ENCODE data around the gene GTF3C1.

Gene GTF3C1

DNA sequence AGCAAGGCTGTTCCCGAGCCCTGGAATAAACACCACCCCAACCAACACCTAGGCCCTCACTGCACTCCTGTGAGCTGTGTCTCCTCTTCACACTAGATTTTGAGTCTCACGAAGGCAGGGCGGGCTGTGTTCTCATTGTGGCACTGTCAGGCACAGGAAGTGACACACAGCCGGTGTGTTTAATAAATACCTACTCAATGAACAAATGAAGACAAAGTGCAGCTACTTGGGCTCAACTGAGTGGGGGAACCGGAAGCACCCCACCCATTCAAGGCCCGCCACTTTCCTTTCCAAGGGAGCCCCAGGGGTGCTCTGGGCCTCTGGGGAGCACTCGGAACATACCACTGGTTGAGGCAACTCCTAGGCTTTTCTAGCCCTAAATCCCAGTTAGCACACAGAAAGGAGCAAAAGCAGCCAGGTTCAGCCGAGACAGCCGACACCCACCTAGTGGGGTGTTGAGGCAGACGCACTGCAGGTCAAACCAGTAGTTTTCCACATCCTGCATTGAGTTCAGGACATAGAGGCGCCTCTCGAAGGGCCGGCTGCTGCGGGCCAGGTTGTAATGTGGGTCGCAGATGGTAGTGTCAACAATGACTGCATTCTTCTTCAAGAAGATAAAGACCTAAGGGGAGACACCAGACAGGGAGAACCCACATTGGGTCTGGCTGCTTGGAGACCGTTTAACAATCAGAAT, 57.7 kb downstream of the GTF3C1 start:
- no peak overlapping the region for H3K27ac Mint-ChIP-seq
- no peaks in the 10 kb centered on the region for H3K27me3 Mint-ChIP-seq
- H3K9me3 Mint-ChIP-seq: no peaks in the 10 kb centered on the region
- H3K4me1 Mint-ChIP-seq (ENCODE audit: low read depth): no peaks in the 10 kb centered on the region
- H3K4me3 Mint-ChIP-seq: no peak overlapping the region
- H3K36me3 Mint-ChIP-seq (ENCODE audit: low read depth): peaks cover 60% of the 10 kb centered on the region

DNA sequence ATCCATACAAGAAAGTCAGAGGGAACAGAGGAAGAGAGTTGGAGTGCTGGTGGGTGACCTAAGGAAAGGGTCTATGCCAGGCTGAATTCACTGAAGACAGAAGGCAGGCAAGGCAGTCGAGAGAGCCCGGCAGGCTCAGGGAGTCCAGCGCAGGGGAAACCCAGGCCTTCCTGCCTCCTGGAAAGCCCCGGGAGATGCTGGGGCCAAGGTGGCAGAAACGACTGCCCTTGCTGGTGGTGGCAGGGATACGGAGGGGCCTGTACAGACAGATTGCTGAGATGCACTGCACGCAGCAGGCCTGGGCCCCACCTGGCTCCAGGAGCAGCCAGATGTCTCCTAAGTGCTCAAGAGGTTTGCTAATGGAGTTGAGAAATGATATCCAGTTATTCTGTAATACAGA, 59.8 kb downstream of the GTF3C1 start:
- peaks cover 57% of the 10 kb centered on the region for H3K36me3 Mint-ChIP-seq (ENCODE audit: low read depth)
- H3K4me3 Mint-ChIP-seq: no peak overlapping the region
- no peaks in the 10 kb centered on the region for H3K27me3 Mint-ChIP-seq
- H3K27ac Mint-ChIP-seq: no peak overlapping the region
- no peaks in the 10 kb centered on the region for H3K4me1 Mint-ChIP-seq (ENCODE audit: low read depth)
- H3K9me3 Mint-ChIP-seq: no peaks in the 10 kb centered on the region

DNA sequence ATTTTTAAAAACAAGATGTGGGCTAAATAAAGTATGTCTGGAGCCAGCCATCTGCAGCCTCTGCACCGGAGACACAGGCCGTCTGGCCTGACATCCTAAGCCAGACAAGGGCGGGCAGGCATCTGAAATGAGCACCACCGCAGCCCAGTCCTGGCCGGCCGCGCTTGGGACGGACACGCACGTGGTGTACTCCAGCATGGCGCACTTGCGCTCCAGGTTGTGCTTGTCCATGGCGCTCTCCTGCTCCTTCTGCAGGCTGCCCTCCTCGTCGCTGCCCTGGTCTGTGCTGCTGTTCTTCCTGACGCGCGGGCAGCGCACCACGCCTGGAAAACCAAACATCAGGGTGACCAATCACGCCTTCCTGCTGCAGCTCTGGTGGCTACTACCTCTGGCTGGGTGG, 60.3 kb downstream of the GTF3C1 start:
- no peaks in the 10 kb centered on the region for H3K4me1 Mint-ChIP-seq (ENCODE audit: low read depth)
- peaks cover 57% of the 10 kb centered on the region for H3K36me3 Mint-ChIP-seq (ENCODE audit: low read depth)
- H3K27ac Mint-ChIP-seq: no peak overlapping the region
- H3K27me3 Mint-ChIP-seq: no peaks in the 10 kb centered on the region
- H3K9me3 Mint-ChIP-seq: no peaks in the 10 kb centered on the region
- no peak overlapping the region for H3K4me3 Mint-ChIP-seq

DNA sequence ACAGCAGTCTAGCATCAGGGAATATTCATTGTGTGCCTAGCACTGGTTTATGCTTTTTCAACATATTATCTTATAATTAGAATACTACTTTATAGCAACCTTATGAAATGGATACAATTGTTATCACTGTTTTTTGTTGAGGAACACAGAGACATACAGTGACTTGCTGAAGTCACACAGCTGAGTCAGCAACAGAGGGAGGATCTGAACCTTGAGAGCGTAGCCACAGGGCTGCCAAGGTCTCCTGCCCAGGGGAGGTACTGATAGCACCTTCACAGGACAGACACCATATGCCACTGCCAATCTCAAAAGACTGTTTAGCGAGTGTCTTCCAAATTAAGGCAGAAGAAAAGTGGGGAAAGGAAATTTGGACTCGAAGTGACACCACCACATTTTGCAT, 63.0 kb downstream of the GTF3C1 start:
- Mint-ChIP-seq H3K27ac (no peak overlapping the region), H3K36me3 (ENCODE audit: low read depth) (peaks cover 56% of the 10 kb centered on the region), H3K4me3 (no peak overlapping the region), H3K4me1 (ENCODE audit: low read depth) (no peaks in the 10 kb centered on the region), H3K27me3 (no peaks in the 10 kb centered on the region), H3K9me3 (no peaks in the 10 kb centered on the region)

DNA sequence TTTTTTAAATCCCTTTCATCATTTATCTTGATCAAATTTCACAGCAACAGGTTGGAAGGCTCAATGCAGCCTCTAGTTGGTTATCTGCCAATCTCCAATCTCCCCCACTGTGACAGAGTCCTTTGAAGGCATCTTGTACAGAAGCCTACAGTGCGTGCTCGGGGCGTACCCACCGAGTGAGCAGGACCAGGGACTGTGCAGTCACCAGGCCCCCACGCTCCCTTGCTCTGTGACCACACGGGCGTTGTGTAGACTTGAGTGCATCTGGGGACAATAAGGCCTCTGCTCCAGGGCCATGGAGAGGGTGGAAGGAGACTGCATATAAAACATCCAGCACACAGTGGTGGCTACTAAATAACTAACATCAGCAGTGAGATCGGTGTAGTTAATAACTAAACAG, 63.4 kb downstream of the GTF3C1 start:
- H3K4me1 Mint-ChIP-seq (ENCODE audit: low read depth): no peaks in the 10 kb centered on the region
- no peak overlapping the region for H3K4me3 Mint-ChIP-seq
- peaks cover 57% of the 10 kb centered on the region for H3K36me3 Mint-ChIP-seq (ENCODE audit: low read depth)
- H3K27ac Mint-ChIP-seq: no peak overlapping the region
- no peaks in the 10 kb centered on the region for H3K9me3 Mint-ChIP-seq
- no peaks in the 10 kb centered on the region for H3K27me3 Mint-ChIP-seq

DNA sequence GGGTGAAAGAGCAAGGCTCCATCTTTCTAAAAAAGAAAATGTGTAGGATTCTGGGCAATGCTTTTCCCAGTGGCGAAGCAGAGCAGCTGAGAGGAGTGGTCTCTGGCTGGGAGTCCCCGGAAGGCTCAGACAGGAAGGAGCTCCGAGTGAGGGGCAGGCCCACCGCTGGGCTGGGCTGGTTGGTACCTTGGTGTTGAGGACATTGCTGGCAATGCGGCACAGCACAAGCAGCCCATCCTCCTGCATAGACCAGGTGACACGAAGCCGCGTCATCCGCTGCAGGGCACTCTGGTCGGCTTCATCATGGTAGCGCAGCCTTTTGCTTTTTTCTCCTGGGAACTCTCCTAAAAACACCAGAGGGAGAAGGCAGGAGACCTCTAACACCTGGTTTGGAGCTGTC, 63.9 kb downstream of the GTF3C1 start:
- Mint-ChIP-seq H3K4me3 (no peak overlapping the region), H3K9me3 (no peaks in the 10 kb centered on the region), H3K27ac (no peak overlapping the region), H3K4me1 (ENCODE audit: low read depth) (no peaks in the 10 kb centered on the region), H3K36me3 (ENCODE audit: low read depth) (peaks cover 61% of the 10 kb centered on the region), H3K27me3 (no peaks in the 10 kb centered on the region)

DNA sequence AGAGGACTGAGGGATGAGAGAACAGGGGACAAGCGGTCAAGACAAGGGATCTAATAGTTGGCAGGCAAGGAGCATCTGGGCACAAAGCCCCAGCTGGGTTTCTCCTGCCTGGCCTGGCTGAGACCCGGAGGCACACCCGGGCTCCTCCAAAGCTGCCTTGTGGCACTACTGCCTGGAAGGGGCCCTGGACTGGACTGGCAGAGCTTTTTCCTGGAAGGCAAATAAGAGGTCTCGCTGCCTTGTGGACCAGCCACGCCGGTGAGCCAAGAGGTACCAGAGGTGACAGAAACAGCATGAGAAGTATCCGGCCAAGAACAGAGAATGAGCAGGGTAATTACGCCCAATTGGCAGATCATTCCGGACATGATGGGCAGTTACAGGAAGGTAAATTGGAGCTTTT, 64.6 kb downstream of the GTF3C1 start:
- H3K4me3 Mint-ChIP-seq: no peak overlapping the region
- no peaks in the 10 kb centered on the region for H3K27me3 Mint-ChIP-seq
- no peak overlapping the region for H3K27ac Mint-ChIP-seq
- H3K4me1 Mint-ChIP-seq (ENCODE audit: low read depth): no peaks in the 10 kb centered on the region
- H3K9me3 Mint-ChIP-seq: no peaks in the 10 kb centered on the region
- H3K36me3 Mint-ChIP-seq (ENCODE audit: low read depth): peaks cover 68% of the 10 kb centered on the region

DNA sequence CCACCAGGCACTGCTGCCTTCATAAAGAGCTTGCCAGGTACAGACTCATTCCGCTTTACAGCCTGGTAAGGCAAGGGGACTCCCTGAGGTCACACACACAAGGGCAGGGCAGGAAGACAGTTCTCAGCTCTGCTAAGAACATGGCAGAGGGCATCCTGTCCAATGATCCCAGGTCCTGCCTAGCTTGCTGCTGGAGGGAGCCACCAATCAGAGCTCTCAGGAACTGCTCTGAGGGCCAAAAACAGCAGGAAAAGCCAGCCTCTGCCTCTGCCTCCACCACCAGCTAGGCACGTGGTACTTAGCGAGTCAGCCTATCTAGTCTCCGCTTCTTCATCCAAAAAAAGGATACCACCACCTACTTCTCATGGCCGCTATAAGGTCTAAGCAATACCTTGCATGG, 66.1 kb downstream of the GTF3C1 start:
- Mint-ChIP-seq H3K27me3 (no peaks in the 10 kb centered on the region), H3K4me3 (no peak overlapping the region), H3K36me3 (ENCODE audit: low read depth) (peaks cover 71% of the 10 kb centered on the region), H3K27ac (no peak overlapping the region), H3K9me3 (no peaks in the 10 kb centered on the region), H3K4me1 (ENCODE audit: low read depth) (no peaks in the 10 kb centered on the region)

DNA sequence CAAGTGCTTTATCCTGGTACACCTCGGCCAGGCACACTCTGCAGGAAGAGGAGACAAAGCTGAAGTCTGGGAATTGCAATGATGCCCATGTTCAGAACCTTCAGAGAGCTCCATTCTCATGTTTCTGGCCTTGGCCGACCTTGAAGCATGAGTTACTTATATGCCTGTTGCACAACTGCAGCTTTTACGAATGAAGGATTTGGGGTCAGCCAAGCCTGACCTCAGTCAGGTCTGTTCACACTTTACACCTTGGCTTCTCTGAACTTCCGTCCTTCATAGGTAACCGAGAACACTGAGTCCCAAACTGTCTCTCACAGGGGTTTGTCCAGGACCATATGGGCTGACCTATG, 66.7 kb downstream of the GTF3C1 start:
- no peak overlapping the region for H3K27ac Mint-ChIP-seq

DNA sequence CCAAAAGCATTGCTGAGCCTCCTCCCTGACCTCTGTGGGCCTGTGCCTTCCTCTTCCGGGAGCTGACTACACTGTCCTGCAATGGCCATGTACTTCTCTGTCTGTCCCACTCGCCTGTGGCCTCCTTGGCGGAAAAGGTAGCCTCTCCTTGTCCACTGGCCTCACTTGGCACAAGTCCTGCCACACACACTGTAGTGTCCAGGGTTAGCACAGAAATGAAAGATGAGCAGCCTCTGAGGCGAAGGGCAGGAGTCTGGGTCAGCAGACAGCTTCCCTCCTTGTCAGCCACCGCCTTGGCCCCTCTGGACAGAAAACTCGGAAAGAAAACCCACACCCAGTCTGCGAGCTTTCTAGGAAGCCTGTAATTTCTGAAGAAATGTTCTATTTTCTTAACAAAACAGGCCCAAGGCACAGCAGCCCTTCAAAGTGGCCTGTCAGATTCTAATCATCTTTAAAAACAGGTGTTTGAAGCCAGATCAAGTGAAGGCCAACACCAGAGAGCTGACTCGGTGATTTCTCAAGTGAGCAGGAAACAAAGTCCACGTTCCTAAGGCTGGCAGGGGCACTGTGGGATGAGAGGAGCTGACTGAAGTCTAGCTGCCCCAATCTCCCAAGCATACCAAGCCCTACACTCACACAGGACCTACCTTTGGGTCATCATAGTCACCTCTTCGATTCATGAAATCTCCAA, 67.2 kb downstream of the GTF3C1 start:
- H3K4me3 Mint-ChIP-seq: no peak overlapping the region
- H3K4me1 Mint-ChIP-seq (ENCODE audit: low read depth): no peaks in the 10 kb centered on the region
- H3K27me3 Mint-ChIP-seq: no peaks in the 10 kb centered on the region
- H3K36me3 Mint-ChIP-seq (ENCODE audit: low read depth): peaks cover 74% of the 10 kb centered on the region
- no peak overlapping the region for H3K27ac Mint-ChIP-seq
- H3K9me3 Mint-ChIP-seq: no peaks in the 10 kb centered on the region

More for the DNA sequence above, 66.7 kb downstream of the GTF3C1 start:
- H3K4me3 Mint-ChIP-seq: no peak overlapping the region
- no peaks in the 10 kb centered on the region for H3K4me1 Mint-ChIP-seq (ENCODE audit: low read depth)
- peaks cover 74% of the 10 kb centered on the region for H3K36me3 Mint-ChIP-seq (ENCODE audit: low read depth)
- no peaks in the 10 kb centered on the region for H3K27me3 Mint-ChIP-seq
- H3K9me3 Mint-ChIP-seq: no peaks in the 10 kb centered on the region

DNA sequence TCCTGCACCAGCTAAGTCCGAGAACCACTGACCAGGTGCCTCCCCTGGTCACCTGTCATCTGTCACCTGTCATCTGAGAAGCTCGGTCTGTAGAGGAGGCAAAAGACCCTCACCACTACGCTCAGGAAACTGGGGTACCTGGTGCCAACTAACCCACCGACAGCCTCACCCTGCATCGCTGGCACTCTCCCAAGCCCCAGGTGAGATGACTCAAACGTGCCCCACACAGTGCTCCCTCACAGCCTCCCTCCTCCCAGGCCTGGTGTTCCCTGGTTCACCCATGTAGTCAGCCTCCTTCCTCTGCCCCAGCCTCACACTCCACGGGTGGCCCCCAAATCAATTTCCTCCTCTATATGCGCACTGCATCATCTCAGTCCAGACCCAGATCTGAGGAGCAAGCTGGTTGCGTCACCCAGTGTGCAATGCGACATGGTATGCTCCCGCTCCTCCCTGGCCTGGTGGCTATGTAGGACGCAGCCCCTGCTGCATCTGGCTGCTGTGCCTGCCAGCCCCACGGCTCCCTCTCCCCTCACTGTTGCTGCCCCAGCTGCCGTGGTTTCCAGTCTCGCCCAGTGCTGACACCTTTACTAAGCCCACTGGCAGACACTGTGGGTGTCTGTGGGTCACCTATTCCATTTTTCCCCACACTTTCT, 68.3 kb downstream of the GTF3C1 start:
- H3K4me1 Mint-ChIP-seq (ENCODE audit: low read depth): no peaks in the 10 kb centered on the region
- H3K4me3 Mint-ChIP-seq: no peak overlapping the region
- H3K9me3 Mint-ChIP-seq: no peaks in the 10 kb centered on the region
- no peak overlapping the region for H3K27ac Mint-ChIP-seq
- H3K27me3 Mint-ChIP-seq: no peaks in the 10 kb centered on the region
- peaks cover 76% of the 10 kb centered on the region for H3K36me3 Mint-ChIP-seq (ENCODE audit: low read depth)

DNA sequence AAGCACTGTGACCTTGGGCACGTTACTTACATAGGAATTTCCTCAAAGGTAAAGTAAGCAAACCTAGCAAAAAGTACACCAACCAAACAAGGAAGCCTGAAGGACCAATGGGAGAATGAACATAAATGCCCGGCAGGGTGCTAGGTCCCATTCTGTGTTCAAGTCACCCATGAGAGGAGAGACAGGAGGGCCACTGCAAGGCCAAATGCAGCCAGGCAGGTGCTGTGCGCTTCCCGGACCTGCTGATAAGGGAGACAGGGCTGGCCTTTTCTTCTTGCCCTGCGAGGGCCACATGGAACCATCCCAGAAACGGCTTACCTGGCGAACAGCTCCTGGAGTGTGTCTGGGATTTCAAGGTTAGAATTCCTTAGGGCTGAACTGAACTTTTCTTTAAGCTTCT, 69.0 kb downstream of the GTF3C1 start:
- no peaks in the 10 kb centered on the region for H3K27me3 Mint-ChIP-seq
- no peaks in the 10 kb centered on the region for H3K9me3 Mint-ChIP-seq
- no peaks in the 10 kb centered on the region for H3K4me1 Mint-ChIP-seq (ENCODE audit: low read depth)
- peaks cover 78% of the 10 kb centered on the region for H3K36me3 Mint-ChIP-seq (ENCODE audit: low read depth)
- no peak overlapping the region for H3K4me3 Mint-ChIP-seq
- no peak overlapping the region for H3K27ac Mint-ChIP-seq

DNA sequence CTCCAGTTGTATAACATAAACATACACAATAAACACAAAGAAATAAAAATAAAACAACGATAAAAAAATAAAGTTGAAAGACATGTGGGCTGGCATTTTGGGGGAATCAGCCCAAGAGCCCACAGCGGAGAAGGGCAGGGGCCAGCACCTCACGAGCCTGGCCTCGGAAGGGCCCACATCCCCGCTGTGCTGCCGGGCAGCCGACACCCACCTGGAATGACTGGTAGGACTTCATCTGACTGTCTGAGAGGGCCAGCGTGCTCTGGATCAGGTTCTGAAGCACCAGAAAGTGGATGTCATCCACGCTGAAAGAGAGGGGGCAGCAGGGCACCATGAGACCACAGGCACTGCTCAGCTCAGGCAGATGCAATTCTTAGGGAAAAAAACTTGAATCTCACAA, 73.5 kb downstream of the GTF3C1 start:
- Mint-ChIP-seq H3K36me3 (ENCODE audit: low read depth) (peaks cover 77% of the 10 kb centered on the region), H3K27me3 (no peaks in the 10 kb centered on the region), H3K4me1 (ENCODE audit: low read depth) (no peaks in the 10 kb centered on the region), H3K9me3 (no peaks in the 10 kb centered on the region), H3K4me3 (no peak overlapping the region), H3K27ac (no peak overlapping the region)

DNA sequence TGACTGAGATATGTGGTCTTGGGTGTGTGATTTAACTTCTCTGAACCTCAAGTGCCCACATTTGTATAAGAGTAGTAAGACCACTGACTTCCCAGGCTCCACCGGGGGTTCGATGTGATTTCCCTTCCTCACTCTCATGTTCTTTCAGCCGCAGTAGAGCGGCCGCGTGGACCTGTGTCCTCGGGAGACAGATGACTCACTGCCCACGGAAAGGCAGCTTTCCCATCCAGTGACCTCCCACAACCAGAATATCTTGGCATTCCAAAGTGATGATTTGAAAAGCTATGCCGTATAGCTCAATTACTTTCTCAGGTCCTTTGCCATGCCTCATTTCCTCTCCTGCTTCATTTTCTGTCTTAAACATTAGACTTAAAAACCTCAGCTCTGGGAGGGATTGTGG, 74.2 kb downstream of the GTF3C1 start:
- H3K27me3 Mint-ChIP-seq: no peaks in the 10 kb centered on the region
- H3K36me3 Mint-ChIP-seq (ENCODE audit: low read depth): peaks cover 78% of the 10 kb centered on the region
- H3K27ac Mint-ChIP-seq: no peak overlapping the region
- no peaks in the 10 kb centered on the region for H3K9me3 Mint-ChIP-seq
- H3K4me1 Mint-ChIP-seq (ENCODE audit: low read depth): no peaks in the 10 kb centered on the region
- no peak overlapping the region for H3K4me3 Mint-ChIP-seq

DNA sequence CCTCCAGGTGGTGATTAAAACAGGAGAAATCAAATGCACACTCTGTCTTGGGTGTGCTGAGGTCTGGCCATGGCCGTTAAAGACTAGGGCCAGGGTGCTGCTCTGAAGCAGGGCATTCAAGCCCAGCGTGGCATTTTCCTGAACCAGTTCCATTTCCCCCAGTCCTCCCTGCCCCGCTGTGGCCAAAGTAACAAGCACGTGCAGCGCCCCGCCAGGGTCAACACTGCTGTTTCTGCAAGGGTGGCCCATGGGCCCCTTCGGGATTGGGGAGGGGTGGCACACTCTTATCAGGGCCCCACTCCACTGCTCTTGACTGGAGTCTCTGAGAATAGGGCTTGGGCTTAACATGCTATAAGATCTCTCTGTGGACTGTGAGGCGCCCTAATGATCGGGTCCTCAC, 74.8 kb downstream of the GTF3C1 start:
- Mint-ChIP-seq H3K4me3 (no peak overlapping the region), H3K4me1 (ENCODE audit: low read depth) (no peaks in the 10 kb centered on the region), H3K27ac (no peak overlapping the region), H3K36me3 (ENCODE audit: low read depth) (peaks cover 79% of the 10 kb centered on the region), H3K27me3 (no peaks in the 10 kb centered on the region), H3K9me3 (no peaks in the 10 kb centered on the region)

All from stimulated activated naive CD8-positive, alpha-beta T cell treated with anti-CD3 and anti-CD28 coated beads, Interleukin-15, Interleukin-2, amounts not matched to agents 100 ng/mL and 50 ng/mL, for 24 hours (primary cell).